ENCODE results near the gene GLB1L2.

DNA sequence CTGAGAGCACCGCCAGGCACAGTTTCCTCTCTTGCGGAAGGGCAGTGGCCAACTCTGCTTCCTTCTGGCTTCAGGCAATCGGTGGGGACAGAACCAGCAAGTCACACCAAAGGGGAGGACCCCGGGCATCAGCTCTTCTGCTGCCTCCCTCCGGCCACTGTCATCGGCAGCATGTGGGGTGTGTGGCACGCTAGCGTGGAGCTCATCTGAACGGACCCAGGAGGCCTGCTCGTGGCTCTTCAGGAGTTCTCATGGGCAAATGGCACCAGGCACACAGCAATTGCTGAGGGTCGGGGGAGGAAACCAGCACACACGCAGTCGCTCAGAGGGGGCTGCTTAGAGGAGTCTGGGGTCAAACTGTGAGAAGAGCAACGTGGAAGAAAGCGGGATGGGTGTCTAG lies 53.4 kb downstream of the GLB1L2 start:
- TF ChIP-seq ZFP3 (CRISPR knock-in tag; IDR thresholded peaks at IDR 0.05) (no peak), POU6F1 (CRISPR knock-in tag; IDR thresholded peaks at IDR 0.05; ENCODE audit: borderline replicate concordance, low read depth) (no peak), TSHZ2 (CRISPR knock-in tag; IDR thresholded peaks at IDR 0.05) (no peak), ZNF8 (CRISPR knock-in tag; IDR thresholded peaks at IDR 0.05) (no peak), TOX (CRISPR knock-in tag; IDR thresholded peaks at IDR 0.05; ENCODE audit: borderline replicate concordance) (no peak)
- TF ChIP-seq, protein P1, sequence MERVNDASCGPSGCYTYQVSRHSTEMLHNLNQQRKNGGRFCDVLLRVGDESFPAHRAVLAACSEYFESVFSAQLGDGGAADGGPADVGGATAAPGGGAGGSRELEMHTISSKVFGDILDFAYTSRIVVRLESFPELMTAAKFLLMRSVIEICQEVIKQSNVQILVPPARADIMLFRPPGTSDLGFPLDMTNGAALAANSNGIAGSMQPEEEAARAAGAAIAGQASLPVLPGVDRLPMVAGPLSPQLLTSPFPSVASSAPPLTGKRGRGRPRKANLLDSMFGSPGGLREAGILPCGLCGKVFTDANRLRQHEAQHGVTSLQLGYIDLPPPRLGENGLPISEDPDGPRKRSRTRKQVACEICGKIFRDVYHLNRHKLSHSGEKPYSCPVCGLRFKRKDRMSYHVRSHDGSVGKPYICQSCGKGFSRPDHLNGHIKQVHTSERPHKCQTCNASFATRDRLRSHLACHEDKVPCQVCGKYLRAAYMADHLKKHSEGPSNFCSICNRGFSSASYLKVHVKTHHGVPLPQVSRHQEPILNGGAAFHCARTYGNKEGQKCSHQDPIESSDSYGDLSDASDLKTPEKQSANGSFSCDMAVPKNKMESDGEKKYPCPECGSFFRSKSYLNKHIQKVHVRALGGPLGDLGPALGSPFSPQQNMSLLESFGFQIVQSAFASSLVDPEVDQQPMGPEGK (CRISPR knock-in tag; IDR thresholded peaks at IDR 0.05; ENCODE audit: borderline replicate concordance), result no peak

Measured in SK-N-SH treated with all-trans-retinoic acid at 6 μM for 48 hours (cell line).